WTC11 (cell line): ENCODE data around the gene DHX57. TPM values are rescaled to one million over a fixed set of nuclear protein-coding genes. Genes with fewer than 3 reads are reported as not detected.

ENCODE experiments used
- ATAC-seq: fragments of 200-7000 bp; cut with Tn5 transposase; 2 replicates; pipeline ENCODE4 v1.10.0; 2021; ENCODE audit warnings: mild to moderate bottlenecking, moderate library complexity
- CTCF ChIA-PET: fragments of 300-600 bp; sonication (Branson Sonifier 250); formaldehyde crosslinking; loops from one replicate; lab custom pipeline; 2021; ENCODE audit warnings: antibody characterized with exemption; lab: Charles Lee
- POLR2A ChIA-PET: fragments of 350-600 bp; sonication (Branson Sonifier 250); formaldehyde crosslinking; loops from one replicate; lab custom pipeline; 2021; ENCODE audit warnings: antibody characterized with exemption; lab: Charles Lee
- DNase-seq: peaks from one replicate; pipeline ENCODE4 v3.0.0; 2021; ENCODE audit warnings: low spot score
- H3K27ac Mint-ChIP-seq: 2 replicates; pipeline ENCODE4 v1.8.0; 2021; ENCODE audit warnings: mixed read lengths
- H3K27me3 Mint-ChIP-seq: 2 replicates; pipeline ENCODE4 v1.8.0; 2021; ENCODE audit warnings: low read depth, mild to moderate bottlenecking, moderate library complexity, mixed read lengths
- H3K36me3 Mint-ChIP-seq: 2 replicates; pipeline ENCODE4 v1.8.0; 2021; ENCODE audit warnings: mixed read lengths
- H3K4me1 Mint-ChIP-seq: 2 replicates; pipeline ENCODE4 v1.8.0; 2022; ENCODE audit warnings: mixed read lengths
- H3K4me3 Mint-ChIP-seq: 2 replicates; pipeline ENCODE4 v1.8.0; 2021; ENCODE audit warnings: mild to moderate bottlenecking, moderate library complexity, mixed read lengths
- H3K9me3 Mint-ChIP-seq: 2 replicates; pipeline ENCODE4 v1.8.0; 2021; ENCODE audit warnings: mixed read lengths
- ETV6 ChIP-seq: sonication (generic); formaldehyde crosslinking; IDR thresholded peaks from 2 replicates; pipeline ENCODE4 v1.8.1; 2022; ENCODE audit warnings: mild to moderate bottlenecking, missing genetic modification reagents
- FOXJ3 ChIP-seq: sonication (generic); formaldehyde crosslinking; IDR thresholded peaks from 2 replicates; pipeline ENCODE4 v1.9.0; 2021; ENCODE audit warnings: missing genetic modification reagents, mild to moderate bottlenecking, borderline replicate concordance
- FOXP1 ChIP-seq: sonication (generic); formaldehyde crosslinking; IDR thresholded peaks from 2 replicates; pipeline ENCODE4 v1.8.0; 2022; ENCODE audit warnings: missing genetic modification reagents, mild to moderate bottlenecking, moderate library complexity, borderline replicate concordance
- MYBL2 ChIP-seq: sonication (generic); formaldehyde crosslinking; IDR thresholded peaks from 2 replicates; pipeline ENCODE4 v1.8.1; 2023; ENCODE audit warnings: mild to moderate bottlenecking, moderate library complexity, missing genetic modification reagents
- NFYB ChIP-seq: sonication (generic); formaldehyde crosslinking; conservative IDR thresholded peaks from 2 replicates; pipeline ENCODE4 v1.8.0; 2022; ENCODE audit warnings: low read depth, missing genetic modification reagents
- NR2C2 ChIP-seq: sonication (generic); formaldehyde crosslinking; IDR thresholded peaks from 2 replicates; pipeline ENCODE4 v1.8.0; 2022; ENCODE audit warnings: mild to moderate bottlenecking, missing genetic modification reagents
- NR3C1 ChIP-seq: sonication (generic); formaldehyde crosslinking; conservative IDR thresholded peaks from 2 replicates; pipeline ENCODE4 v1.8.1; 2023; ENCODE audit warnings: low read depth, mild to moderate bottlenecking, missing genetic modification reagents
- OVOL2 ChIP-seq: fragments of 250-450 bp; sonication (Bioruptor Pico); IDR thresholded peaks from 2 replicates; pipeline ENCODE4 v1.9.0; 2021; ENCODE audit warnings: mild to moderate bottlenecking, borderline replicate concordance
- SOX15 ChIP-seq: fragments of 250-450 bp; sonication (Bioruptor Pico); IDR thresholded peaks from 2 replicates; pipeline ENCODE4 v1.9.0; 2021; ENCODE audit warnings: mild to moderate bottlenecking
- TCF7 ChIP-seq: sonication (generic); formaldehyde crosslinking; IDR thresholded peaks from 2 replicates; pipeline ENCODE4 v1.8.0; 2022; ENCODE audit warnings: mild to moderate bottlenecking, low read depth, missing genetic modification reagents, moderate library complexity
- TEAD1 ChIP-seq: sonication (generic); formaldehyde crosslinking; IDR thresholded peaks from 2 replicates; pipeline ENCODE4 v1.8.0; 2022; ENCODE audit warnings: mild to moderate bottlenecking, missing genetic modification reagents
- TP53 ChIP-seq: sonication (generic); formaldehyde crosslinking; IDR thresholded peaks from 2 replicates; pipeline ENCODE4 v1.8.1; 2023; ENCODE audit warnings: mild to moderate bottlenecking, missing genetic modification reagents
- ZBTB21 ChIP-seq: sonication (generic); formaldehyde crosslinking; IDR thresholded peaks from 2 replicates; pipeline ENCODE4 v1.8.1; 2023; ENCODE audit warnings: mild to moderate bottlenecking, missing genetic modification reagents, borderline replicate concordance
- ZNF121 ChIP-seq: sonication (generic); formaldehyde crosslinking; IDR thresholded peaks from 2 replicates; pipeline ENCODE4 v1.8.0; 2023; ENCODE audit warnings: missing genetic modification reagents
- ZNF138 ChIP-seq: sonication (generic); formaldehyde crosslinking; conservative IDR thresholded peaks from 2 replicates; pipeline ENCODE4 v1.8.1; 2022; ENCODE audit warnings: mild to moderate bottlenecking, moderate library complexity, missing genetic modification reagents
- total RNA-seq: library from RNA; stranded (reverse); gene quantifications from 3 replicates; pipeline ENCODE4 v1.2.3, GENCODE V29; 2021
- TF ChIP-seq, protein P1 (sequence below): fragments of 250-450 bp; sonication (Bioruptor Pico); IDR thresholded peaks from 2 replicates; pipeline ENCODE4 v2.1.2; 2022; ENCODE audit warnings: mild to moderate bottlenecking, moderate library complexity
- TF ChIP-seq, protein P2 (sequence below): fragments of 250-450 bp; sonication (Bioruptor Pico); IDR thresholded peaks from 2 replicates; pipeline ENCODE4 v1.9.0; 2021; ENCODE audit warnings: mild to moderate bottlenecking, borderline replicate concordance
- TF ChIP-seq, protein P3 (sequence below): sonication (generic); formaldehyde crosslinking; IDR thresholded peaks from 2 replicates; pipeline ENCODE4 v1.8.1; 2023; ENCODE audit warnings: mild to moderate bottlenecking, missing genetic modification reagents
- TF ChIP-seq, protein P4 (sequence below): sonication (generic); formaldehyde crosslinking; IDR thresholded peaks from 2 replicates; pipeline ENCODE4 v1.8.1; 2022; ENCODE audit warnings: low read depth, mild to moderate bottlenecking, moderate library complexity, missing genetic modification reagents, borderline replicate concordance

Gene DHX57
- total RNA-seq, 1 experiment from 2014 or later, result 30.3 TPM

DNA sequence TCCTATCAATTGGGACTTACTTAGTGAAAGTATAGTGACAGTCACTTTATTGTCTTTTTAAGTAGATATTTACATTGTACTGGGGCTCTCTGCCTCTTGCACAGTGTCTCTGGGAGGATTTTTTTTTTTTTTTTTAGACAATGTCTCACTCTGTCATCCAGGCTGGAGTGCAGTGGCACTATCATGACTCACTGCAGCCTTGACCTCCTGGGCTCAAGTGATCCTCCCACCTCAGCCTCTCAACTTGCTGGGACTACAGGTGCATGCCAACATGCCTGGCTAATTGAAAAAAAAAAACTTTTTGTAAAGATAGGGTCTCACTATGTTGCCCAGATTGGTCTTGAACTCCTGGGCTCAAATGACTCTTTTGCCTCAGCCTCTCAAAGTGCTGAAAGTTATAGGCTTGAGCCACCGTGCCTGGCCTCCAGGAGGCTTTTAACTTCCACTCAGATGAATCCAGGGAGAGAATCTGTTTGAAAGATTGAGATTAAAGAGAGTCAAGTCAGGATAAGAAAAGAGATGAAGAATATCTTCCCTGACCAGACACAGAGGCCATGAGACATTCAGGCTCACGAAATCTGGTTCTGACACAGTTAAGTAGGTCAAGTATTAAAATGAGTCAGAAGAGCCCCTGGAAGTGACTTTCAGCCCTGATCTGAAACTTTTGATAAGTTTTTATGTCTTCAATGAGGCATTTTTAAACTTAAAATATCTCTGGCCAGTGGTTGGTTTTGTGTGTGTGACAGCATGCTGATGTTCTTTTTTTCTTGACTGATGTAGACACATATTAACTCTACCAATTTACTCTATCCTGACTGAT, 32.2 kb upstream of the DHX57 start:
- Mint-ChIP-seq H3K9me3 (no peaks in the 10 kb centered on the region), H3K4me3 (no peak overlapping the region), H3K27ac (no peak overlapping the region), H3K4me1 (no peaks in the 10 kb centered on the region), H3K27me3 (no peaks in the 10 kb centered on the region), H3K36me3 (no peaks in the 10 kb centered on the region)
- ATAC-seq, result no peak
- DNase-seq, result no peak
- CTCF ChIA-PET, result interaction anchor here (1.0 to 1.1 kb wide), 2 partner anchors 40 kb away, joined by 4 read pairs; no protein-coding TSS in a partner anchor
- no peak for TF ChIP-seq MYBL2 (CRISPR knock-in tag)
- no peak for TF ChIP-seq ETV6 (CRISPR knock-in tag)
- no peak for TF ChIP-seq TEAD1
- TF ChIP-seq, protein P1, sequence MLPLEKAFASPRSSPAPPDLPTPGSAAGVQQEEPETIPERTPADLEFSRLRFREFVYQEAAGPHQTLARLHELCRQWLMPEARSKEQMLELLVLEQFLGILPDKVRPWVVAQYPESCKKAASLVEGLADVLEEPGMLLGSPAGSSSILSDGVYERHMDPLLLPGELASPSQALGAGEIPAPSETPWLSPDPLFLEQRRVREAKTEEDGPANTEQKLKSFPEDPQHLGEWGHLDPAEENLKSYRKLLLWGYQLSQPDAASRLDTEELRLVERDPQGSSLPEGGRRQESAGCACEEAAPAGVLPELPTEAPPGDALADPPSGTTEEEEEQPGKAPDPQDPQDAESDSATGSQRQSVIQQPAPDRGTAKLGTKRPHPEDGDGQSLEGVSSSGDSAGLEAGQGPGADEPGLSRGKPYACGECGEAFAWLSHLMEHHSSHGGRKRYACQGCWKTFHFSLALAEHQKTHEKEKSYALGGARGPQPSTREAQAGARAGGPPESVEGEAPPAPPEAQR (CRISPR knock-in tag), result no peak
- TF ChIP-seq TCF7 (CRISPR knock-in tag), result no peak
- TF ChIP-seq OVOL2 (CRISPR knock-in tag), result no peak
- no peak for TF ChIP-seq NFYB (CRISPR knock-in tag)
- no peak for TF ChIP-seq TP53 (CRISPR knock-in tag)
- no peak for TF ChIP-seq NR2C2 (CRISPR knock-in tag)
- TF ChIP-seq ZNF138, result no peak
- TF ChIP-seq SOX15 (CRISPR knock-in tag), result no peak
- TF ChIP-seq, protein P2, sequence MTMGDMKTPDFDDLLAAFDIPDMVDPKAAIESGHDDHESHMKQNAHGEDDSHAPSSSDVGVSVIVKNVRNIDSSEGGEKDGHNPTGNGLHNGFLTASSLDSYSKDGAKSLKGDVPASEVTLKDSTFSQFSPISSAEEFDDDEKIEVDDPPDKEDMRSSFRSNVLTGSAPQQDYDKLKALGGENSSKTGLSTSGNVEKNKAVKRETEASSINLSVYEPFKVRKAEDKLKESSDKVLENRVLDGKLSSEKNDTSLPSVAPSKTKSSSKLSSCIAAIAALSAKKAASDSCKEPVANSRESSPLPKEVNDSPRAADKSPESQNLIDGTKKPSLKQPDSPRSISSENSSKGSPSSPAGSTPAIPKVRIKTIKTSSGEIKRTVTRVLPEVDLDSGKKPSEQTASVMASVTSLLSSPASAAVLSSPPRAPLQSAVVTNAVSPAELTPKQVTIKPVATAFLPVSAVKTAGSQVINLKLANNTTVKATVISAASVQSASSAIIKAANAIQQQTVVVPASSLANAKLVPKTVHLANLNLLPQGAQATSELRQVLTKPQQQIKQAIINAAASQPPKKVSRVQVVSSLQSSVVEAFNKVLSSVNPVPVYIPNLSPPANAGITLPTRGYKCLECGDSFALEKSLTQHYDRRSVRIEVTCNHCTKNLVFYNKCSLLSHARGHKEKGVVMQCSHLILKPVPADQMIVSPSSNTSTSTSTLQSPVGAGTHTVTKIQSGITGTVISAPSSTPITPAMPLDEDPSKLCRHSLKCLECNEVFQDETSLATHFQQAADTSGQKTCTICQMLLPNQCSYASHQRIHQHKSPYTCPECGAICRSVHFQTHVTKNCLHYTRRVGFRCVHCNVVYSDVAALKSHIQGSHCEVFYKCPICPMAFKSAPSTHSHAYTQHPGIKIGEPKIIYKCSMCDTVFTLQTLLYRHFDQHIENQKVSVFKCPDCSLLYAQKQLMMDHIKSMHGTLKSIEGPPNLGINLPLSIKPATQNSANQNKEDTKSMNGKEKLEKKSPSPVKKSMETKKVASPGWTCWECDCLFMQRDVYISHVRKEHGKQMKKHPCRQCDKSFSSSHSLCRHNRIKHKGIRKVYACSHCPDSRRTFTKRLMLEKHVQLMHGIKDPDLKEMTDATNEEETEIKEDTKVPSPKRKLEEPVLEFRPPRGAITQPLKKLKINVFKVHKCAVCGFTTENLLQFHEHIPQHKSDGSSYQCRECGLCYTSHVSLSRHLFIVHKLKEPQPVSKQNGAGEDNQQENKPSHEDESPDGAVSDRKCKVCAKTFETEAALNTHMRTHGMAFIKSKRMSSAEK, result no peak
- TF ChIP-seq ZNF121, result no peak
- POLR2A ChIA-PET, result no interaction called here

DNA sequence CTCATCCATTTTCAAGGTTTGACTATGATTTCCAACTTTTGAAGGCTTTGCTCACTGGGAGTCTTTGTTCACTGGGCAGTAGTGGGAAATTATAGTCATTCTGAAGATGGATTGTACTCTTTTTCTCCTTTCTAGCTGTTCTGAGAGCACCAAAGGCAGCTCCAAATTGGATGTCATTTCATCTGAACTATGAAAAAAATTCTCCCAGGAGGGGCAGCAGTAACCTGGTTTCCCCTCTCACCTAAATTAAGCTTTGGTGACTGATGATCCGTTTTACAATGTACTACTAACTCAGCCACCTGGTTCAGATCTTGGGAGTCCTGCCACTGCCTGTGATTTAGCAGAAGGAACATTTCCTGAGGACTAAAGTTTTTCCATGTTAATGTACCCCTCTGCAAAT, 31.5 kb upstream of the DHX57 start:
- no peak overlapping the region for H3K27ac Mint-ChIP-seq
- ChIA-PET CTCF (interaction anchor here (1.0 kb wide), 1 partner anchor 40 kb away, joined by 4 read pairs; no protein-coding TSS in a partner anchor), POLR2A (no interaction called here)
- no peak for DNase-seq
- no peak overlapping the region for H3K4me3 Mint-ChIP-seq
- ATAC-seq, result no peak
- TF ChIP-seq, protein P3, sequence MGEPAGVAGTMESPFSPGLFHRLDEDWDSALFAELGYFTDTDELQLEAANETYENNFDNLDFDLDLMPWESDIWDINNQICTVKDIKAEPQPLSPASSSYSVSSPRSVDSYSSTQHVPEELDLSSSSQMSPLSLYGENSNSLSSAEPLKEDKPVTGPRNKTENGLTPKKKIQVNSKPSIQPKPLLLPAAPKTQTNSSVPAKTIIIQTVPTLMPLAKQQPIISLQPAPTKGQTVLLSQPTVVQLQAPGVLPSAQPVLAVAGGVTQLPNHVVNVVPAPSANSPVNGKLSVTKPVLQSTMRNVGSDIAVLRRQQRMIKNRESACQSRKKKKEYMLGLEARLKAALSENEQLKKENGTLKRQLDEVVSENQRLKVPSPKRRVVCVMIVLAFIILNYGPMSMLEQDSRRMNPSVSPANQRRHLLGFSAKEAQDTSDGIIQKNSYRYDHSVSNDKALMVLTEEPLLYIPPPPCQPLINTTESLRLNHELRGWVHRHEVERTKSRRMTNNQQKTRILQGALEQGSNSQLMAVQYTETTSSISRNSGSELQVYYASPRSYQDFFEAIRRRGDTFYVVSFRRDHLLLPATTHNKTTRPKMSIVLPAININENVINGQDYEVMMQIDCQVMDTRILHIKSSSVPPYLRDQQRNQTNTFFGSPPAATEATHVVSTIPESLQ (CRISPR knock-in tag), result no peak
- TF ChIP-seq ZBTB21 (CRISPR knock-in tag) (no peak), FOXP1 (CRISPR knock-in tag) (no peak), NR3C1 (CRISPR knock-in tag) (no peak), FOXJ3 (CRISPR knock-in tag) (no peak)
- TF ChIP-seq, protein P4, sequence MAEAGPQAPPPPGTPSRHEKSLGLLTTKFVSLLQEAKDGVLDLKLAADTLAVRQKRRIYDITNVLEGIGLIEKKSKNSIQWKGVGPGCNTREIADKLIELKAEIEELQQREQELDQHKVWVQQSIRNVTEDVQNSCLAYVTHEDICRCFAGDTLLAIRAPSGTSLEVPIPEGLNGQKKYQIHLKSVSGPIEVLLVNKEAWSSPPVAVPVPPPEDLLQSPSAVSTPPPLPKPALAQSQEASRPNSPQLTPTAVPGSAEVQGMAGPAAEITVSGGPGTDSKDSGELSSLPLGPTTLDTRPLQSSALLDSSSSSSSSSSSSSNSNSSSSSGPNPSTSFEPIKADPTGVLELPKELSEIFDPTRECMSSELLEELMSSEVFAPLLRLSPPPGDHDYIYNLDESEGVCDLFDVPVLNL (CRISPR knock-in tag), result no peak
- TF ChIP-seq, protein P1 (CRISPR knock-in tag), result no peak
- H3K36me3 Mint-ChIP-seq, result no peaks in the 10 kb centered on the region
- H3K27me3 Mint-ChIP-seq, result no peaks in the 10 kb centered on the region
- no peaks in the 10 kb centered on the region for H3K9me3 Mint-ChIP-seq
- H3K4me1 Mint-ChIP-seq, result no peaks in the 10 kb centered on the region
